Stimulated activated CD4-positive, alpha-beta T cell treated with anti-CD3 and anti-CD28 coated beads, Interleukin-15, amount 100 ng/mL, for 24 hours (primary cell): ENCODE results near the gene TRAK2.
A peak's percentile ranks its signal among the peaks of the same experiment; 100 is the strongest.
"Not testable (repeated sequence)": the region's sequence is repeated elsewhere in the genome, so short reads cannot be mapped to it uniquely, and the experiment has no call there.

Experiments
- DNase-seq: peaks from one replicate; pipeline ENCODE4 v3.0.0-alpha.2; 2020

TRAK2 gene, protein sequence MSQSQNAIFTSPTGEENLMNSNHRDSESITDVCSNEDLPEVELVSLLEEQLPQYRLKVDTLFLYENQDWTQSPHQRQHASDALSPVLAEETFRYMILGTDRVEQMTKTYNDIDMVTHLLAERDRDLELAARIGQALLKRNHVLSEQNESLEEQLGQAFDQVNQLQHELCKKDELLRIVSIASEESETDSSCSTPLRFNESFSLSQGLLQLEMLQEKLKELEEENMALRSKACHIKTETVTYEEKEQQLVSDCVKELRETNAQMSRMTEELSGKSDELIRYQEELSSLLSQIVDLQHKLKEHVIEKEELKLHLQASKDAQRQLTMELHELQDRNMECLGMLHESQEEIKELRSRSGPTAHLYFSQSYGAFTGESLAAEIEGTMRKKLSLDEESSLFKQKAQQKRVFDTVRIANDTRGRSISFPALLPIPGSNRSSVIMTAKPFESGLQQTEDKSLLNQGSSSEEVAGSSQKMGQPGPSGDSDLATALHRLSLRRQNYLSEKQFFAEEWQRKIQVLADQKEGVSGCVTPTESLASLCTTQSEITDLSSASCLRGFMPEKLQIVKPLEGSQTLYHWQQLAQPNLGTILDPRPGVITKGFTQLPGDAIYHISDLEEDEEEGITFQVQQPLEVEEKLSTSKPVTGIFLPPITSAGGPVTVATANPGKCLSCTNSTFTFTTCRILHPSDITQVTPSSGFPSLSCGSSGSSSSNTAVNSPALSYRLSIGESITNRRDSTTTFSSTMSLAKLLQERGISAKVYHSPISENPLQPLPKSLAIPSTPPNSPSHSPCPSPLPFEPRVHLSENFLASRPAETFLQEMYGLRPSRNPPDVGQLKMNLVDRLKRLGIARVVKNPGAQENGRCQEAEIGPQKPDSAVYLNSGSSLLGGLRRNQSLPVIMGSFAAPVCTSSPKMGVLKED

GRCh38 chr2:201451292-201452057 lies at the start of gene TRAK2, which contains the start of gene STRADB:
TSS of gene TRAK2 (minus strand) at chr2:201451458. CDS start at chr2:201420507, 30,951 bp downstream.
TSS of gene STRADB (plus strand) at chr2:201451740. CDS start at chr2:201454841, 3,101 bp downstream.
- DNase-seq = peak; percentile 97

- DNase-seq = no peak
These were observed 49.3 kb upstream of the TRAK2 start for GRCh38 chr2:201500534-201500933.

GRCh38 chr2:201496785-201497184 lies 45.5 kb upstream of the TRAK2 start:
- DNase-seq = no peak

GRCh38 chr2:201490291-201490690 lies 39.0 kb upstream of the TRAK2 start:
- DNase-seq = no peak

GRCh38 chr2:201484805-201485204 lies 33.5 kb upstream of the TRAK2 start:
- DNase-seq = no peak

- DNase-seq = not testable (repeated sequence)
These were observed 32.5 kb upstream of the TRAK2 start for GRCh38 chr2:201483758-201484157.

DNA sequence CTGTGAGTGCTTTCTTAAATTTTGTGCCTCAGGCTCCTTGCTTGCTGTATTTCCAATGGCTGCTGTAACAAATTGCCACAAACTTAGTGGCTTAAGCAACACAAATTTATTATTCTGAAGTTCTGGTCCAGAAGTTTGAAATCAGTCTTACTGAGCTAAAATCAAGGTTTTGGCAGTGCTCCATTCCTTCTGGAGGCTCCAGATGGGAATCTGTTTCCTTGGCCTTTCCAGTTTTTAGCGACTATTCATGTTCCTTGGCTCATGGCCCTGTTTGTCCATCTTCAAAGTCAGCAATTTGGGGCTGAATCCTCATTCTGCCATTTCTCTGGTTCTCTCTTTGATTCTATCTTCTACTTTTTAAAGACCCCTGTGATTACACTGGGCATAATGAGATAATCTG lies 32.1 kb upstream of the TRAK2 start:
- no peak for DNase-seq

GRCh38 chr2:201482543-201482942 lies 31.3 kb upstream of the TRAK2 start:
- no peak for DNase-seq

DNA sequence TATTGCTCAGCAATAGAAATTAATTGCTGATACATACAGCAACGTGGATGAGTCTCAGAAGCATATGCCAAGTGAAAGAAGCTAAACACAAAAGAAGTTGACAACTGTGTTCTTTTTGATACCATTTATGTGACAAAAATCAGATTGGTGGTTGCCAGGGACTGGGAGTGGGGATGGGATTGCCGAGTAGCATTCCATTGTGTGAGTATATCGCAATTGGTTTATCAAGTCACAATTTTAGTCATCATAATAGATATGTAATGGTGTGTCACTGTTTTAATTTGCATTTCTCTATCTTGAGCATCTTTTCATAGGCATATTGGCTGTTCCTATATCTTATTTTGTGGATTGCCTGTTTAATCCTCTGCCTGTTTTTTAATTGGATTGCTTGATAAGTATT lies 21.2 kb upstream of the TRAK2 start:
- DNase-seq = no peak

- no peak for DNase-seq
These were observed 20.6 kb upstream of the TRAK2 start for GRCh38 chr2:201471732-201472393.

DNA sequence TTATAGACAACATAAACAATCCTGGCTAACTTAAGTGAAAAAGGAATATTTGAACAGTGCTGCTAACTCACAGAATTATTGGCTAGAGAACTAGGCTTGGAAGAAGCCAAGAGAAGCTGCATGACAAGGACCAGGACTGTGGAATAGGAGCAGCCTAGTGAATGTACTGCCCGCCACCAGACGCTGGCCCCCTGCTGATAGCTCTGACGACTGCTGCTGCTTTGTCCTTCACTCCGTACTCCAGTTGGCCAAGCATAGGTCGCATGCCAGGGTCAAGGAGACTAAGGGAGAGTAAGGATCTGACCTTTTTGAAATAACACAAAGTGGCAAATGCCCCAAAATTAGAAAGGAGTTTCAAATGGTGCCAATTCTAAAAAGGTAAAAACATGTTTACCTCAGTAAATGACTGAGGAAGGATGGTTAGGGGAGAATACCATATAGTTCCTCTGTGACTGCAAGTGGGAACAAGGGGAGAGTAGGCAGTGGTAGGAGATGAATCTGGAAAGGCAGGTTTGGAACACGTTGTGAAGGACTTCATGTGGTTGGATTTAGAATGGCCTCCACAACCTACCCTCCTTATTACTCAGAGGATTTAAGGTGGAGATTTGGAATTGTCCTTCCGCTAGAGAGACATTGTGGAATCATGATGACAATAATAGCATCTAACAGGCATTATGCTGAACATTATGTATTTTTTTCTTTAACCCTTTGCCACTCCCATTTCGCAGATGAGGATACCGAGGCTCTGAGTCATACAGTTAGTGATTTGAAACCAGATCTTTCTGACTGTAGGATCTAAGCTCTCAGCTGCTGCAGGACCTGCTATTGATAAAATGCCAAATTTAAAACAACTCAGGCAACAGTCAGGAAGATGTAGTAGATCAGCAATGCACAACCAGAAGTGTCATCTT lies 19.8 kb upstream of the TRAK2 start:
- DNase-seq = no peak

GRCh38 chr2:201467666-201468065 lies 16.4 kb upstream of the TRAK2 start:
- DNase-seq = no peak

DNA sequence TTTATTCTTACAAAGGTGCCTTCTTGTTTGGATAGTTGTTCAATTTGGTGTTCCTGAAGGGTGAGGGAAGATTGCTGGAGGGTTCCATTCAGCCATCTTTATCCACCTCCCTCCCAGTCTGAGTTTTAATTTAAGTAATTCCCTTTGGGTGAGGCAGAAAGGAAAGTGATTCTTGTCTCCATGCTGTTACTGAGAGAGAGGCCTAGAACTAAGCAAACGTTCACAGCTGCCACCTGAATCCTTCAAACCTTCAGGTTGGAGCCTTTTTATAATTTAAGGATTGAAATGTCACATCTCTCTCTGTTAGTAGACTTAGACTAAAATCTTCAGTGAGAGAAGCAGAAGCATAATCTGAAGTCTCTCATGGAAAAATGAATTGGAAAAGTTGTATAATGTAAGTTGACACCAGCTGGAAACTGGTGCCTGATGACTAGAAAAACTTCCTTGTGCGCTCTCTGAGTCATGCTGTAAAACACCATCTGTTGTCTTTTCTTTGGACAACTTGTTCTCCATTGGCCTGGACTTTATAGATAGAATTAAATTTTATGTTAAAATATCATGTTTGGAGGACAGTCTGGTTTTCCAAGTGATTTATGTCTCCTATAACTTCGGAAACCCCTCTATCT lies 14.9 kb upstream of the TRAK2 start:
- DNase-seq = no peak

GRCh38 chr2:201465524-201465971 lies 14.3 kb upstream of the TRAK2 start:
- no peak for DNase-seq

DNA sequence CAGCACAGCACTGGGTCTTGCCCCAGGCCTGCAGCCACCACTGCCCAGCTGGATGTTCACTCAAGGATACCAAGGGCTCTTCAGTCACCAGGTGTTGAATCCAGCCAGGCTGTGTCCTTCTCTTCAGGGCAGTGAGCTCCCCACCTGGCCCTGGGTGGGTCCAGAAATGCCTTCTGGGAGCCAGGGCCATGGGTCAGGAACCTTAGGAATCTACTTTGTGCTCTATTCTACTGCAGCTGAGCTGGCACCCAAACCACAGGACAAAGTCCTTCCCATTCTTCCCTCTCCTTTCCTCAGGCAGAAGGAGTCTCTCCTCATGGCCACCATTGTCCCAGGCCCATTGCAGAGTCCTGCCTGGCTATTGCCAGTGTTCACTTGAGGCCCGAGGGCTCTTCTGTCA lies 13.3 kb upstream of the TRAK2 start:
- DNase-seq = no peak

- DNase-seq = no peak
These were observed 9.3 kb upstream of the TRAK2 start for GRCh38 chr2:201460532-201460931.

DNA sequence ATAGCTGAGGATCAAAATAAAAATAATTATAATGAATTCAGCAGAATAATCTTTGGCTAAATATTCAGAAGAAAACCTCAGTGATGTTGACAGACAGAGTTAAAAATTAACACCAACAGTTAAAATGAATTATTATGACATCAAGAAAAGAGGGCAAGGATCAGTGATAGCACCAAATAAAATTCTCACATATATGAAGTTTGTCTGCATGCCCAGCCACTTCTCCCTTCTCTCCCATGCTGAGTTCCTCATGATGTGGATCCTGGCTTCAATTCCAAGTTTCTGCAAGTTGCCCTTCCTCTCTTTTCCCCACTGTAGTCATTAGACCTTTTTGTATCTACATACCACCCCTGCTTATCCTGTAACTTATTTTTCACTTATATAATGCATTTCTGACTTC lies 7.1 kb upstream of the TRAK2 start:
- no peak for DNase-seq

DNA sequence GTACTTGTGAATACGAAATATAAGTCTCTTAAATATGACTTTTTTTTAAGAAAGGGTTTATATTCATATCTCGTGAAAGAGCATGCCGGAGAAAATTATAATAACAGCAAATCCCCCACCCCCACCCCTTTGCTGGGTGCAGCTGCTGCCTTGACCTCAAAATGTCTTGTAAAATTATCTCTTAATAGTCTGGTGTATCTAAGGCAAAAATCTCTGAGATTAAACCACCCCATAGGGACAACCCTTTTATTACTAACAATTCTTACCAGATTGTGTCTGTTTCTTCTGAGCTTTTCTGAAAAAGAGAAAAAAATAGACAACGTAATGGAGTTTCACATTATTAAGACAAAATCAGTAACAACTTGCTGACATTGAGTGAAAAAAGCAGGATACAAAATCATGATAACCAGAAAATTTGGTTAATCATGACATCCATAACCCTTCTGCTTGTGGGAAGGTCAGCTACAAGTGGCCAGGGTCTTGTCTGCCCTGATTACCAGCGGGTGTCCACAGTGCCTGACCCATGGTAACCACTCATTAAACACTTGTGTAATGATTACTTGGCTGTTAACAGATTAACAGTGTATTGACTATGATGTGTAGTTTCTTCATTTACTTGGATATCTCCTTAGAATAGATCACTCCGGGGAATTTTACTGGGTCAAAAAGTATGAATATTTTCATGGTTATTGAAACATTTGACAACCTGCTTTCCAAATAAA lies 1.8 kb upstream of the TRAK2 start:
- no peak for DNase-seq

GRCh38 chr2:201452058-201452921 lies 1.0 kb upstream of the TRAK2 start:
- no peak for DNase-seq
